IPS-15b (cell line): ENCODE data around the gene NPPA.

Experiments
- H3K27me3 ChIP-seq: one replicate; pipeline ENCODE4 v1.6.1; 2013; ENCODE audit warnings: low read length; ENCODE audit not compliant: control insufficient read depth, insufficient read depth
- H3K36me3 ChIP-seq: one replicate; pipeline ENCODE4 v1.6.1; 2013; ENCODE audit warnings: low read length; ENCODE audit not compliant: control insufficient read depth, insufficient read depth
- H3K4me1 ChIP-seq: one replicate; pipeline ENCODE4 v1.6.1; 2013; ENCODE audit warnings: mild to moderate bottlenecking, low read length; ENCODE audit not compliant: control insufficient read depth, insufficient read depth
- H3K4me3 ChIP-seq: one replicate; pipeline ENCODE4 v1.5.1; 2013; ENCODE audit warnings: low read depth, low read length
- H3K9ac ChIP-seq: one replicate; pipeline ENCODE4 v1.6.1; 2013; ENCODE audit warnings: low read depth, mild to moderate bottlenecking, low read length
- H3K9me3 ChIP-seq: one replicate; pipeline ENCODE4 v1.6.1; 2013; ENCODE audit warnings: mild to moderate bottlenecking, low read length; ENCODE audit not compliant: control insufficient read depth, insufficient read depth

Gene NPPA

GRCh38 chr1:11855430-11855829 lies 7.8 kb upstream of the NPPA start:
- no peaks in the 10 kb centered on the region for H3K9me3 ChIP-seq
- no peak overlapping the region for H3K9ac ChIP-seq
- H3K36me3 ChIP-seq = no peaks in the 10 kb centered on the region
- H3K27me3 ChIP-seq = peaks cover 29% of the 10 kb centered on the region
- no peaks in the 10 kb centered on the region for H3K4me1 ChIP-seq
- no peak overlapping the region for H3K4me3 ChIP-seq

GRCh38 chr1:11854519-11854918 lies 6.9 kb upstream of the NPPA start:
- Histone ChIP-seq H3K4me1 (no peaks in the 10 kb centered on the region), H3K27me3 (peaks cover 22% of the 10 kb centered on the region), H3K4me3 (no peak overlapping the region), H3K9me3 (no peaks in the 10 kb centered on the region), H3K9ac (no peak overlapping the region), H3K36me3 (no peaks in the 10 kb centered on the region)

- H3K36me3 ChIP-seq = peaks cover 2% of the 10 kb centered on the region
- H3K9ac ChIP-seq = no peak overlapping the region
- no peaks in the 10 kb centered on the region for H3K9me3 ChIP-seq
- H3K4me1 ChIP-seq = no peaks in the 10 kb centered on the region
- no peaks in the 10 kb centered on the region for H3K27me3 ChIP-seq
- H3K4me3 ChIP-seq = no peak overlapping the region
Measured at GRCh38 chr1:11851180-11851579, 3.6 kb upstream of the NPPA start.

GRCh38 chr1:11850156-11850555 lies 2.6 kb upstream of the NPPA start:
- Histone ChIP-seq H3K9ac (no peak overlapping the region), H3K9me3 (no peaks in the 10 kb centered on the region), H3K36me3 (peaks cover 2% of the 10 kb centered on the region), H3K4me3 (no peak overlapping the region), H3K4me1 (no peaks in the 10 kb centered on the region), H3K27me3 (no peaks in the 10 kb centered on the region)

GRCh38 chr1:11848373-11848700 lies 754 bp upstream of the NPPA start:
- no peaks in the 10 kb centered on the region for H3K9me3 ChIP-seq
- no peaks in the 10 kb centered on the region for H3K27me3 ChIP-seq
- peaks cover 8% of the 10 kb centered on the region for H3K36me3 ChIP-seq
- H3K9ac ChIP-seq = no peak overlapping the region
- H3K4me3 ChIP-seq = no peak overlapping the region
- H3K4me1 ChIP-seq = no peaks in the 10 kb centered on the region

- H3K9ac ChIP-seq = no peak overlapping the region
- no peaks in the 10 kb centered on the region for H3K4me1 ChIP-seq
- H3K4me3 ChIP-seq = no peak overlapping the region
- H3K9me3 ChIP-seq = no peaks in the 10 kb centered on the region
- H3K27me3 ChIP-seq = no peaks in the 10 kb centered on the region
- H3K36me3 ChIP-seq = peaks cover 25% of the 10 kb centered on the region
Measured at GRCh38 chr1:11845641-11846335, 1.8 kb downstream of the NPPA start.

- H3K9me3 ChIP-seq = no peaks in the 10 kb centered on the region
- no peak overlapping the region for H3K9ac ChIP-seq
- no peaks in the 10 kb centered on the region for H3K4me1 ChIP-seq
- H3K4me3 ChIP-seq = no peak overlapping the region
- no peaks in the 10 kb centered on the region for H3K27me3 ChIP-seq
- H3K36me3 ChIP-seq = peaks cover 50% of the 10 kb centered on the region
Measured at GRCh38 chr1:11842154-11843041, 5.2 kb downstream of the NPPA start.

GRCh38 chr1:11841245-11842153 lies 6.1 kb downstream of the NPPA start:
- Histone ChIP-seq H3K27me3 (no peaks in the 10 kb centered on the region), H3K4me3 (no peak overlapping the region), H3K9me3 (no peaks in the 10 kb centered on the region), H3K4me1 (no peaks in the 10 kb centered on the region), H3K36me3 (peaks cover 56% of the 10 kb centered on the region), H3K9ac (no peak overlapping the region)

GRCh38 chr1:11839727-11840705 lies 7.6 kb downstream of the NPPA start:
- no peaks in the 10 kb centered on the region for H3K27me3 ChIP-seq
- no peaks in the 10 kb centered on the region for H3K4me1 ChIP-seq
- H3K4me3 ChIP-seq = no peak overlapping the region
- H3K9ac ChIP-seq = no peak overlapping the region
- no peaks in the 10 kb centered on the region for H3K9me3 ChIP-seq
- peaks cover 70% of the 10 kb centered on the region for H3K36me3 ChIP-seq

GRCh38 chr1:11838349-11839272 lies 9.0 kb downstream of the NPPA start:
- H3K27me3 ChIP-seq = no peaks in the 10 kb centered on the region
- H3K36me3 ChIP-seq = peaks cover 78% of the 10 kb centered on the region
- no peaks in the 10 kb centered on the region for H3K4me1 ChIP-seq
- no peaks in the 10 kb centered on the region for H3K9me3 ChIP-seq
- H3K9ac ChIP-seq = no peak overlapping the region
- no peak overlapping the region for H3K4me3 ChIP-seq
